WTC11 (cell line): ENCODE data around the gene LMO1. TPM values are rescaled to one million over a fixed set of nuclear protein-coding genes. Genes with fewer than 3 reads are reported as not detected.

Source experiments
- ATAC-seq: fragments of 200-7000 bp; cut with Tn5 transposase; 2 replicates; pipeline ENCODE4 v1.10.0; 2021; ENCODE audit warnings: mild to moderate bottlenecking, moderate library complexity
- CTCF ChIA-PET: fragments of 300-600 bp; sonication (Branson Sonifier 250); formaldehyde crosslinking; loops from one replicate; lab custom pipeline; 2021; ENCODE audit warnings: antibody characterized with exemption; lab: Charles Lee
- POLR2A ChIA-PET: fragments of 350-600 bp; sonication (Branson Sonifier 250); formaldehyde crosslinking; loops from one replicate; lab custom pipeline; 2021; ENCODE audit warnings: antibody characterized with exemption; lab: Charles Lee
- DNase-seq: peaks from one replicate; pipeline ENCODE4 v3.0.0; 2021; ENCODE audit warnings: low spot score
- H3K27ac Mint-ChIP-seq: 2 replicates; pipeline ENCODE4 v1.8.0; 2021; ENCODE audit warnings: mixed read lengths
- H3K27me3 Mint-ChIP-seq: 2 replicates; pipeline ENCODE4 v1.8.0; 2021; ENCODE audit warnings: low read depth, mild to moderate bottlenecking, moderate library complexity, mixed read lengths
- H3K36me3 Mint-ChIP-seq: 2 replicates; pipeline ENCODE4 v1.8.0; 2021; ENCODE audit warnings: mixed read lengths
- H3K4me1 Mint-ChIP-seq: 2 replicates; pipeline ENCODE4 v1.8.0; 2022; ENCODE audit warnings: mixed read lengths
- H3K4me3 Mint-ChIP-seq: 2 replicates; pipeline ENCODE4 v1.8.0; 2021; ENCODE audit warnings: mild to moderate bottlenecking, moderate library complexity, mixed read lengths
- H3K9me3 Mint-ChIP-seq: 2 replicates; pipeline ENCODE4 v1.8.0; 2021; ENCODE audit warnings: mixed read lengths
- CBFB ChIP-seq: sonication (generic); formaldehyde crosslinking; IDR thresholded peaks from 2 replicates; pipeline ENCODE4 v1.8.1; 2022; ENCODE audit warnings: mild to moderate bottlenecking, low read depth, missing genetic modification reagents
- CREM ChIP-seq: sonication (generic); formaldehyde crosslinking; IDR thresholded peaks from 2 replicates; pipeline ENCODE4 v1.8.1; 2022; ENCODE audit warnings: mild to moderate bottlenecking, missing genetic modification reagents, moderate library complexity
- FOXP4 ChIP-seq: sonication (generic); formaldehyde crosslinking; IDR thresholded peaks from 2 replicates; pipeline ENCODE4 v1.8.0; 2022; ENCODE audit warnings: mild to moderate bottlenecking, missing genetic modification reagents
- JUN ChIP-seq: sonication (generic); formaldehyde crosslinking; IDR thresholded peaks from 2 replicates; pipeline ENCODE4 v1.8.0; 2023; ENCODE audit warnings: mild to moderate bottlenecking, missing genetic modification reagents
- NR2C2 ChIP-seq: sonication (generic); formaldehyde crosslinking; IDR thresholded peaks from 2 replicates; pipeline ENCODE4 v1.8.0; 2022; ENCODE audit warnings: mild to moderate bottlenecking, missing genetic modification reagents
- PRDM15 ChIP-seq: sonication (generic); formaldehyde crosslinking; IDR thresholded peaks from 2 replicates; pipeline ENCODE4 v1.8.0; 2022; ENCODE audit warnings: missing genetic modification reagents
- RELA ChIP-seq: sonication (generic); formaldehyde crosslinking; IDR thresholded peaks from 2 replicates; pipeline ENCODE4 v1.8.1; 2022; ENCODE audit warnings: missing genetic modification reagents, mild to moderate bottlenecking, borderline replicate concordance
- SMAD4 ChIP-seq: sonication (generic); formaldehyde crosslinking; IDR thresholded peaks from 2 replicates; pipeline ENCODE4 v1.8.0; 2022; ENCODE audit warnings: mild to moderate bottlenecking, missing genetic modification reagents
- SP1 ChIP-seq: sonication (generic); formaldehyde crosslinking; conservative IDR thresholded peaks from 2 replicates; pipeline ENCODE4 v1.8.1; 2022; ENCODE audit warnings: missing genetic modification reagents
- ZNF219 ChIP-seq: sonication (generic); formaldehyde crosslinking; IDR thresholded peaks from 2 replicates; pipeline ENCODE4 v1.8.0; 2023; ENCODE audit warnings: missing genetic modification reagents, mild to moderate bottlenecking, borderline replicate concordance
- ZNF423 ChIP-seq: fragments of 250-450 bp; sonication (Bioruptor Pico); IDR thresholded peaks from 2 replicates; pipeline ENCODE4 v2.1.2; 2022; ENCODE audit warnings: mild to moderate bottlenecking, moderate library complexity
- ZNF671 ChIP-seq: fragments of 250-450 bp; sonication (Bioruptor Pico); IDR thresholded peaks from 2 replicates; pipeline ENCODE4 v1.8.0; 2021; ENCODE audit warnings: mild to moderate bottlenecking
- total RNA-seq: library from RNA; stranded (reverse); gene quantifications from 3 replicates; pipeline ENCODE4 v1.2.3, GENCODE V29; 2021
- TF ChIP-seq, protein P1 (sequence below): sonication (generic); formaldehyde crosslinking; IDR thresholded peaks from 2 replicates; pipeline ENCODE4 v1.8.1; 2023; ENCODE audit warnings: mild to moderate bottlenecking, missing genetic modification reagents
- TF ChIP-seq, protein P2 (sequence below): sonication (generic); formaldehyde crosslinking; IDR thresholded peaks from 2 replicates; pipeline ENCODE4 v1.8.0; 2023; ENCODE audit warnings: missing genetic modification reagents, mild to moderate bottlenecking, borderline replicate concordance
- TF ChIP-seq, protein P3 (sequence below): sonication (generic); formaldehyde crosslinking; IDR thresholded peaks from 2 replicates; pipeline ENCODE4 v1.8.1; 2023; ENCODE audit warnings: mild to moderate bottlenecking, missing genetic modification reagents
- TF ChIP-seq, protein P4 (sequence below): fragments of 250-450 bp; sonication (Bioruptor Pico); IDR thresholded peaks from 2 replicates; pipeline ENCODE4 v1.9.0; 2021; ENCODE audit warnings: moderate library complexity, mild to moderate bottlenecking, inconsistent platforms, borderline replicate concordance
- TF ChIP-seq, protein P5 (sequence below): sonication (generic); formaldehyde crosslinking; conservative IDR thresholded peaks from 2 replicates; pipeline ENCODE4 v1.8.1; 2022; ENCODE audit warnings: mild to moderate bottlenecking, missing genetic modification reagents

The LMO1 gene
- total RNA-seq, 1 experiment from 2014 or later = 0.44 TPM

GRCh38 chr11:8235925-8236324 is 27.8 kb downstream of the LMO1 start (continued):
- TF ChIP-seq, protein P1, sequence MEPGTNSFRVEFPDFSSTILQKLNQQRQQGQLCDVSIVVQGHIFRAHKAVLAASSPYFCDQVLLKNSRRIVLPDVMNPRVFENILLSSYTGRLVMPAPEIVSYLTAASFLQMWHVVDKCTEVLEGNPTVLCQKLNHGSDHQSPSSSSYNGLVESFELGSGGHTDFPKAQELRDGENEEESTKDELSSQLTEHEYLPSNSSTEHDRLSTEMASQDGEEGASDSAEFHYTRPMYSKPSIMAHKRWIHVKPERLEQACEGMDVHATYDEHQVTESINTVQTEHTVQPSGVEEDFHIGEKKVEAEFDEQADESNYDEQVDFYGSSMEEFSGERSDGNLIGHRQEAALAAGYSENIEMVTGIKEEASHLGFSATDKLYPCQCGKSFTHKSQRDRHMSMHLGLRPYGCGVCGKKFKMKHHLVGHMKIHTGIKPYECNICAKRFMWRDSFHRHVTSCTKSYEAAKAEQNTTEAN = no peak
- TF ChIP-seq RELA (CRISPR knock-in tag) (no peak), NR2C2 (CRISPR knock-in tag) (no peak)
- TF ChIP-seq, protein P2, sequence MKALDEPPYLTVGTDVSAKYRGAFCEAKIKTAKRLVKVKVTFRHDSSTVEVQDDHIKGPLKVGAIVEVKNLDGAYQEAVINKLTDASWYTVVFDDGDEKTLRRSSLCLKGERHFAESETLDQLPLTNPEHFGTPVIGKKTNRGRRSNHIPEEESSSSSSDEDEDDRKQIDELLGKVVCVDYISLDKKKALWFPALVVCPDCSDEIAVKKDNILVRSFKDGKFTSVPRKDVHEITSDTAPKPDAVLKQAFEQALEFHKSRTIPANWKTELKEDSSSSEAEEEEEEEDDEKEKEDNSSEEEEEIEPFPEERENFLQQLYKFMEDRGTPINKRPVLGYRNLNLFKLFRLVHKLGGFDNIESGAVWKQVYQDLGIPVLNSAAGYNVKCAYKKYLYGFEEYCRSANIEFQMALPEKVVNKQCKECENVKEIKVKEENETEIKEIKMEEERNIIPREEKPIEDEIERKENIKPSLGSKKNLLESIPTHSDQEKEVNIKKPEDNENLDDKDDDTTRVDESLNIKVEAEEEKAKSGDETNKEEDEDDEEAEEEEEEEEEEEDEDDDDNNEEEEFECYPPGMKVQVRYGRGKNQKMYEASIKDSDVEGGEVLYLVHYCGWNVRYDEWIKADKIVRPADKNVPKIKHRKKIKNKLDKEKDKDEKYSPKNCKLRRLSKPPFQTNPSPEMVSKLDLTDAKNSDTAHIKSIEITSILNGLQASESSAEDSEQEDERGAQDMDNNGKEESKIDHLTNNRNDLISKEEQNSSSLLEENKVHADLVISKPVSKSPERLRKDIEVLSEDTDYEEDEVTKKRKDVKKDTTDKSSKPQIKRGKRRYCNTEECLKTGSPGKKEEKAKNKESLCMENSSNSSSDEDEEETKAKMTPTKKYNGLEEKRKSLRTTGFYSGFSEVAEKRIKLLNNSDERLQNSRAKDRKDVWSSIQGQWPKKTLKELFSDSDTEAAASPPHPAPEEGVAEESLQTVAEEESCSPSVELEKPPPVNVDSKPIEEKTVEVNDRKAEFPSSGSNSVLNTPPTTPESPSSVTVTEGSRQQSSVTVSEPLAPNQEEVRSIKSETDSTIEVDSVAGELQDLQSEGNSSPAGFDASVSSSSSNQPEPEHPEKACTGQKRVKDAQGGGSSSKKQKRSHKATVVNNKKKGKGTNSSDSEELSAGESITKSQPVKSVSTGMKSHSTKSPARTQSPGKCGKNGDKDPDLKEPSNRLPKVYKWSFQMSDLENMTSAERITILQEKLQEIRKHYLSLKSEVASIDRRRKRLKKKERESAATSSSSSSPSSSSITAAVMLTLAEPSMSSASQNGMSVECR (CRISPR knock-in tag) = no peak
- TF ChIP-seq, protein P3, sequence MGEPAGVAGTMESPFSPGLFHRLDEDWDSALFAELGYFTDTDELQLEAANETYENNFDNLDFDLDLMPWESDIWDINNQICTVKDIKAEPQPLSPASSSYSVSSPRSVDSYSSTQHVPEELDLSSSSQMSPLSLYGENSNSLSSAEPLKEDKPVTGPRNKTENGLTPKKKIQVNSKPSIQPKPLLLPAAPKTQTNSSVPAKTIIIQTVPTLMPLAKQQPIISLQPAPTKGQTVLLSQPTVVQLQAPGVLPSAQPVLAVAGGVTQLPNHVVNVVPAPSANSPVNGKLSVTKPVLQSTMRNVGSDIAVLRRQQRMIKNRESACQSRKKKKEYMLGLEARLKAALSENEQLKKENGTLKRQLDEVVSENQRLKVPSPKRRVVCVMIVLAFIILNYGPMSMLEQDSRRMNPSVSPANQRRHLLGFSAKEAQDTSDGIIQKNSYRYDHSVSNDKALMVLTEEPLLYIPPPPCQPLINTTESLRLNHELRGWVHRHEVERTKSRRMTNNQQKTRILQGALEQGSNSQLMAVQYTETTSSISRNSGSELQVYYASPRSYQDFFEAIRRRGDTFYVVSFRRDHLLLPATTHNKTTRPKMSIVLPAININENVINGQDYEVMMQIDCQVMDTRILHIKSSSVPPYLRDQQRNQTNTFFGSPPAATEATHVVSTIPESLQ = no peak

DNA sequence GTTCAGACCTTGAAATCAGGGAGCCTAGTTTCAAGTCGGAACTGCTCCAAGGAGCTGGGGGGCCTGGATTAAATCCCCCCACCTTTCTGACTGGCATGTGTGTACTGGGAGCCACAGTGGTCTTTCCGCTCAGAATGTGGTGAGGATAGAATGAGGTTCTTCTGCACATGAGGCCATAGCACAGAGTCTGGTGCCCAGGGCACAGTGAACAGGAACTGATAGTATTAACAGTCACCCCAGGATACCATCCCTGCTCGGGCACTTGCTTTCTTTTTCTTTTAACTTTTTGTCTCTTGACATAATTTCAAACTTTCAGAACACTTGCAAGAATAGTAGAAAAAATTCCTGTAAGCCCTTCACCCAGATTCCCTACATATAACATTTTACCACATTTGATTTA is 28.8 kb downstream of the LMO1 start:
- Mint-ChIP-seq H3K27me3 (no peaks in the 10 kb centered on the region), H3K4me1 (peaks cover 2% of the 10 kb centered on the region)
- CTCF ChIA-PET = interaction anchor here (0.7 to 9.4 kb wide), 10 partner anchors 8 to 123 kb away, joined by 3 to 105 read pairs (median 4); partner anchors contain the start of gene LMO1
- no peak for TF ChIP-seq JUN
- TF ChIP-seq, protein P4, sequence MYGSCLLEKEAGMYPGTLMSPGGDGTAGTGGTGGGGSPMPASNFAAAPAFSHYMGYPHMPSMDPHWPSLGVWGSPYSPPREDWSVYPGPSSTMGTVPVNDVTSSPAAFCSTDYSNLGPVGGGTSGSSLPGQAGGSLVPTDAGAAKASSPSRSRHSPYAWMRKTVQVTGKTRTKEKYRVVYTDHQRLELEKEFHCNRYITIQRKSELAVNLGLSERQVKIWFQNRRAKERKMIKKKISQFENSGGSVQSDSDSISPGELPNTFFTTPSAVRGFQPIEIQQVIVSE (CRISPR knock-in tag) = no peak
- no peak for TF ChIP-seq CBFB (CRISPR knock-in tag)
- TF ChIP-seq ZNF423 (CRISPR knock-in tag) = no peak
- TF ChIP-seq CREM (CRISPR knock-in tag) = no peak
- no peak for TF ChIP-seq SMAD4 (CRISPR knock-in tag)
- TF ChIP-seq, protein P1 = no peak
- TF ChIP-seq PRDM15 (CRISPR knock-in tag) = no peak
- TF ChIP-seq ZNF219 (CRISPR knock-in tag) = no peak
- TF ChIP-seq FOXP4 (CRISPR knock-in tag) = no peak
- TF ChIP-seq, protein P5, sequence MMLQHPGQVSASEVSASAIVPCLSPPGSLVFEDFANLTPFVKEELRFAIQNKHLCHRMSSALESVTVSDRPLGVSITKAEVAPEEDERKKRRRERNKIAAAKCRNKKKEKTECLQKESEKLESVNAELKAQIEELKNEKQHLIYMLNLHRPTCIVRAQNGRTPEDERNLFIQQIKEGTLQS (CRISPR knock-in tag) = no peak
- no peak for TF ChIP-seq SP1 (CRISPR knock-in tag)
- TF ChIP-seq ZNF671 (CRISPR knock-in tag) = no peak

More for the DNA sequence above, 28.8 kb downstream of the LMO1 start:
- no peaks in the 10 kb centered on the region for H3K36me3 Mint-ChIP-seq
- DNase-seq (no peak), ATAC-seq (no peak)
- H3K4me3 Mint-ChIP-seq = no peak overlapping the region
- no peak overlapping the region for H3K27ac Mint-ChIP-seq
- no peaks in the 10 kb centered on the region for H3K9me3 Mint-ChIP-seq
- POLR2A ChIA-PET = no interaction called here
